DND-41 (cell line): ENCODE data around the gene APLN.
A peak's percentile ranks its signal among the peaks of the same experiment; 100 is the strongest.

Source experiments
- ATAC-seq: fragments of 200-7000 bp; cut with Tn5 transposase; 3 replicates; pipeline ENCODE4 v1.9.1; 2021; ENCODE audit warnings: low read depth; ENCODE audit not compliant: insufficient read depth
- DNase-seq: peaks from one replicate; pipeline ENCODE4 v3.0.0-alpha.2; 2020
- H2AFZ ChIP-seq: 2 replicates; pipeline ENCODE4 v1.6.0; 2012; ENCODE audit warnings: low read depth, low read length
- H3K27ac ChIP-seq: 2 replicates; pipeline ENCODE4 v1.5.1; 2012; ENCODE audit warnings: low read length, inconsistent platforms
- H3K27me3 ChIP-seq: fragments of 200-600 bp; sonication (generic); 2 replicates; pipeline ENCODE4 v1.6.0; 2012; ENCODE audit warnings: low read length, mild to moderate bottlenecking, inconsistent platforms; ENCODE audit not compliant: insufficient read depth, poor library complexity
- H3K36me3 ChIP-seq: 2 replicates; pipeline ENCODE4 v1.5.1; 2012; ENCODE audit warnings: low read length, inconsistent platforms; ENCODE audit not compliant: insufficient read depth
- H3K4me1 ChIP-seq: 2 replicates; pipeline ENCODE4 v1.5.1; 2012; ENCODE audit warnings: mild to moderate bottlenecking, low read length; ENCODE audit not compliant: insufficient read depth
- H3K4me2 ChIP-seq: 2 replicates; pipeline ENCODE4 v1.6.0; 2012; ENCODE audit warnings: mild to moderate bottlenecking, moderate library complexity, low read length, inconsistent platforms; ENCODE audit not compliant: insufficient read depth
- H3K4me3 ChIP-seq, 2 experiments: fragments of 200-600 bp in 1 of 2; shearing (Covaris generic) in 1 of 2; 2 replicates each; pipeline ENCODE4 v1.5.1; 2012 to 2016; ENCODE audit warnings: inconsistent platforms in 2 of 2, low read length in 2 of 2, mild to moderate bottlenecking in 2 of 2, low read depth in 1 of 2, moderate library complexity in 1 of 2
- H3K79me2 ChIP-seq: 2 replicates; pipeline ENCODE4 v1.6.0; 2012; ENCODE audit warnings: low read length, inconsistent platforms; ENCODE audit not compliant: insufficient read depth
- H3K9ac ChIP-seq: 2 replicates; pipeline ENCODE4 v1.6.0; 2012; ENCODE audit warnings: low read depth, mild to moderate bottlenecking, inconsistent platforms, low read length, moderate library complexity
- H3K9me3 ChIP-seq: 2 replicates; pipeline ENCODE4 v1.5.1; 2012; ENCODE audit warnings: low read length, moderate library complexity, mild to moderate bottlenecking, inconsistent platforms; ENCODE audit not compliant: insufficient read depth, severe bottlenecking
- H4K20me1 ChIP-seq: 2 replicates; pipeline ENCODE4 v1.6.0; 2012; ENCODE audit warnings: low read length; ENCODE audit not compliant: insufficient read depth
- EZH2 ChIP-seq: IDR thresholded peaks from 3 replicates; pipeline ENCODE4 v1.6.1; 2012; ENCODE audit warnings: borderline replicate concordance, low read depth, mild to moderate bottlenecking, moderate library complexity, low read length, inconsistent platforms; ENCODE audit not compliant: severe bottlenecking
- TF ChIP-seq, protein P1 (sequence below): IDR thresholded peaks from 2 replicates; pipeline ENCODE4 v1.5.1; 2012; ENCODE audit warnings: borderline replicate concordance, low read length, moderate library complexity, mild to moderate bottlenecking; ENCODE audit not compliant: poor library complexity, severe bottlenecking; ENCODE audit errors: extremely low read depth

Gene APLN

DNA sequence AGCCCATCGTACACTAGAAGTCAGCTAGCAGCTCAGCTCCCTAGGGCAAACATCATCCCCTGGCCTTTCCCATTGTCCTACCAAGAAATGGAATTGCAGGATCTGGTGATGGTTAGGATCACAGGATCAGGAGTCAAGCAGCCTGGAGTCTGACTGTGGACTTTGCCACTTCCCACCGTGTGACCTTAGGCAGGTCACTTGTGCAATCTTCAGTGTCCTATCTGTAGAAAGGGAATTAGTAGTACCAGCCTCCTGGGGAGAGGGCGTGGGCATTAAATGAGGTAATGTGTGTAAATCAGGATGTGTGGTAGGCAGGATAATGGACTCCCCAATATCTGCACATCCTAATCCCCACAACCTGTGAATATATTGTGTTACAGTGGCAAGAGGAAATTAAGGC lies 38.6 kb upstream of the APLN start:
- TF ChIP-seq, protein P1, sequence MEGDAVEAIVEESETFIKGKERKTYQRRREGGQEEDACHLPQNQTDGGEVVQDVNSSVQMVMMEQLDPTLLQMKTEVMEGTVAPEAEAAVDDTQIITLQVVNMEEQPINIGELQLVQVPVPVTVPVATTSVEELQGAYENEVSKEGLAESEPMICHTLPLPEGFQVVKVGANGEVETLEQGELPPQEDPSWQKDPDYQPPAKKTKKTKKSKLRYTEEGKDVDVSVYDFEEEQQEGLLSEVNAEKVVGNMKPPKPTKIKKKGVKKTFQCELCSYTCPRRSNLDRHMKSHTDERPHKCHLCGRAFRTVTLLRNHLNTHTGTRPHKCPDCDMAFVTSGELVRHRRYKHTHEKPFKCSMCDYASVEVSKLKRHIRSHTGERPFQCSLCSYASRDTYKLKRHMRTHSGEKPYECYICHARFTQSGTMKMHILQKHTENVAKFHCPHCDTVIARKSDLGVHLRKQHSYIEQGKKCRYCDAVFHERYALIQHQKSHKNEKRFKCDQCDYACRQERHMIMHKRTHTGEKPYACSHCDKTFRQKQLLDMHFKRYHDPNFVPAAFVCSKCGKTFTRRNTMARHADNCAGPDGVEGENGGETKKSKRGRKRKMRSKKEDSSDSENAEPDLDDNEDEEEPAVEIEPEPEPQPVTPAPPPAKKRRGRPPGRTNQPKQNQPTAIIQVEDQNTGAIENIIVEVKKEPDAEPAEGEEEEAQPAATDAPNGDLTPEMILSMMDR: no peak
- no peak for TF ChIP-seq EZH2

DNA sequence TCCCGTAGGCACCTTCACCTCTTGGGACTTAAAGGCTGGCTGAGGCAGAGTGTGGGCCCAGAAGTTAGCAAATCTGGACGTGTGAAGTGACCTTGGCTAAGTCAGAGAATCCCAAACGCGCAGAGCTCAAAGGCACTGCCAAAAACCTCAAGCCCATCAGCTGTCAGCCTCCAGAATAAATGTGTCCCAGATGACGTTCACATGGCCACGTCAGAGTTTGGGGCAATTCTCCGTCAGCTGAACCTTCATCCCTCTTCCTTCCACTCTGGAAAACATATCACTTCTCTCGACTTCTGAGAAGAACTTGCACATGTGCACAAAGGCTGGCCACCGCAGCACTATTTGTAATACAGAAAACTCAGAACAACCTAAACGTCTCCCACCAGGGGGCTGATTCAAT lies 35.7 kb upstream of the APLN start:
- H3K4me1 ChIP-seq: peaks cover 8% of the 10 kb centered on the region
- H2AFZ ChIP-seq: no peak overlapping the region
- H4K20me1 ChIP-seq: no peaks in the 10 kb centered on the region
- H3K27me3 ChIP-seq: no peaks in the 10 kb centered on the region
- H3K4me3 ChIP-seq: no peak overlapping the region
- H3K9me3 ChIP-seq: no peaks in the 10 kb centered on the region
- no peak overlapping the region for H3K27ac ChIP-seq
- no peaks in the 10 kb centered on the region for H3K36me3 ChIP-seq
- no peak for TF ChIP-seq EZH2
- TF ChIP-seq, protein P1: no peak
- H3K79me2 ChIP-seq: no peaks in the 10 kb centered on the region
- ATAC-seq (no peak), DNase-seq (no peak)
- H3K9ac ChIP-seq: no peak overlapping the region
- no peak overlapping the region for H3K4me2 ChIP-seq

More for the DNA sequence above, 38.6 kb upstream of the APLN start:
- H3K36me3 ChIP-seq: no peaks in the 10 kb centered on the region
- H4K20me1 ChIP-seq: no peaks in the 10 kb centered on the region
- H2AFZ ChIP-seq: no peak overlapping the region
- no peak overlapping the region for H3K4me2 ChIP-seq
- no peaks in the 10 kb centered on the region for H3K27me3 ChIP-seq
- no peak overlapping the region for H3K4me3 ChIP-seq
- H3K79me2 ChIP-seq: no peaks in the 10 kb centered on the region
- H3K9ac ChIP-seq: no peak overlapping the region
- peaks cover 8% of the 10 kb centered on the region for H3K4me1 ChIP-seq
- ATAC-seq: no peak
- H3K9me3 ChIP-seq: no peaks in the 10 kb centered on the region
- no peak for DNase-seq
- no peak overlapping the region for H3K27ac ChIP-seq

DNA sequence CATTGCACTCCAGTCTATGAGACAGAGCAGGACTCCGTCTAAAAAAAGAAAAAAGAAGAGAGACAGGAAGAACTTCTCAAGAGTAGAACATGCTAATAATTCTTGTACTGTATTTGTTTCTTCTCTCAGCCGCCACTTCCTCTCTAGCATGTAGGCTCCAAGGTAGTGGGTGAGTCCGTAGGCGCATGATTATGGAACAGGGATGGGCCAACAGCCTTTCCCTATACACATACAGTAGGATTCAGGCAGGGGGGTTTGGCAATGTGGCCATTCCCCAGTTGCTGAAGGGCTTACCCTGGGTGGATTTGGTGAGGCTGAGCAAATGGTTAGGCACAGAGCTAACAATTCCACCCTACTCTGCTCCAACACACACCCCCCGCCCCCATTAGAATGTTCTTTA lies 35.0 kb upstream of the APLN start:
- Histone ChIP-seq H3K4me1 (peaks cover 8% of the 10 kb centered on the region), H3K9me3 (no peaks in the 10 kb centered on the region), H2AFZ (no peak overlapping the region), H3K27ac (no peak overlapping the region), H3K36me3 (no peaks in the 10 kb centered on the region), H3K9ac (no peak overlapping the region), H4K20me1 (no peaks in the 10 kb centered on the region), H3K4me2 (no peak overlapping the region), H3K27me3 (no peaks in the 10 kb centered on the region), H3K79me2 (no peaks in the 10 kb centered on the region), H3K4me3 (no peak overlapping the region)
- TF ChIP-seq, protein P1: no peak
- no peak for TF ChIP-seq EZH2
- ATAC-seq (no peak), DNase-seq (no peak)

DNA sequence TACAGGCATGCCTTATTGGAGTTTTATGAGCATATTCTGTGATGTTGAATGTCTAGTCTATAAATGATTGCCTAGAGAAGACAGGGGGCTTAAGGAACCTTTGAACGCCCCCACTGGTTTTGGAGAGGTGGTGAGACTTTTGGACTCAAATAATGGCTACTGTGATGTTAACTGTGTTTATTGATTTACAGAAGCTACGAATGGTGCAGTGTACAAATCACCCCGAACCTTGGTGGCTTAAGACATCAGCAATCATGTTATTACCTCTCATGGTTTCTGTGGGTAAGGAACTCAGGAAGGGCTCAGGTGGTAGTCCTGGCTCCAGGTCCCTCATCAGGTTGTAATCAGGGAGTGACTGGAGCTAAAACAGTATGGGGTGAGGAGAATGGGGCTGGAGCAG lies 33.3 kb upstream of the APLN start:
- peaks cover 8% of the 10 kb centered on the region for H3K4me1 ChIP-seq
- H3K9ac ChIP-seq: no peak overlapping the region
- TF ChIP-seq EZH2: no peak
- TF ChIP-seq, protein P1: no peak
- no peaks in the 10 kb centered on the region for H4K20me1 ChIP-seq
- H3K27me3 ChIP-seq: no peaks in the 10 kb centered on the region
- H3K79me2 ChIP-seq: no peaks in the 10 kb centered on the region
- peak overlapping the region; percentile 54 for H3K27ac ChIP-seq
- H3K4me3 ChIP-seq: no peak overlapping the region
- ATAC-seq (no peak), DNase-seq (no peak)
- H3K36me3 ChIP-seq: no peaks in the 10 kb centered on the region
- no peak overlapping the region for H3K4me2 ChIP-seq
- H3K9me3 ChIP-seq: no peaks in the 10 kb centered on the region
- H2AFZ ChIP-seq: no peak overlapping the region
